H1 (cell line): ENCODE measurements around the gene IGFBP4. TPM values are rescaled to one million over a fixed set of nuclear protein-coding genes. Genes with fewer than 3 reads are reported as not detected.

Source experiments
- polyA plus RNA-seq, 7 experiments: library from polyadenylated mRNA; depleted of rRNA in 3 of 7; stranded (reverse) in 5 of 7; unstranded in 2 of 7; fragments of >200 nt in 5 of 7; fragments of 200-250 nt in 2 of 7; gene quantifications; 1 replicate in 5 of 7; 2 replicates in 1 of 7; 4 replicates in 1 of 7; pipeline versions ENCODE4 v1.2.1 to v1.2.3, GENCODE V29; 2011 to 2013; ENCODE audit warnings: missing spikeins in 2 of 7, mixed read lengths in 2 of 7
- total RNA-seq: library from RNA; stranded (reverse); fragmentation: NEBNext Ultra II Directional; extraction: Animal tissue kit (Norgen Biotek cat#: 25700); gene quantifications from 2 replicates; pipeline ENCODE4 v1.2.1, GENCODE V29; 2021
- TF ChIP-seq, protein P1 (sequence below): fragments of 300-600 bp; sonication (generic); IDR thresholded peaks from 2 replicates; pipeline ENCODE4 v1.7.1; 2012; ENCODE audit warnings: low read length, moderate library complexity, mild to moderate bottlenecking, inconsistent platforms; ENCODE audit not compliant: insufficient replicate concordance
- TF ChIP-seq, protein P2 (sequence below): IDR thresholded peaks from 2 replicates; pipeline ENCODE4 v1.6.1; 2012; ENCODE audit warnings: low read length, inconsistent platforms

The IGFBP4 gene
- total and polyA plus RNA-seq, 2 of the 8 experiments (the other 6 are each of a cell fraction or from before 2014, with no cell fraction given) = 85.5 to 105 TPM

DNA sequence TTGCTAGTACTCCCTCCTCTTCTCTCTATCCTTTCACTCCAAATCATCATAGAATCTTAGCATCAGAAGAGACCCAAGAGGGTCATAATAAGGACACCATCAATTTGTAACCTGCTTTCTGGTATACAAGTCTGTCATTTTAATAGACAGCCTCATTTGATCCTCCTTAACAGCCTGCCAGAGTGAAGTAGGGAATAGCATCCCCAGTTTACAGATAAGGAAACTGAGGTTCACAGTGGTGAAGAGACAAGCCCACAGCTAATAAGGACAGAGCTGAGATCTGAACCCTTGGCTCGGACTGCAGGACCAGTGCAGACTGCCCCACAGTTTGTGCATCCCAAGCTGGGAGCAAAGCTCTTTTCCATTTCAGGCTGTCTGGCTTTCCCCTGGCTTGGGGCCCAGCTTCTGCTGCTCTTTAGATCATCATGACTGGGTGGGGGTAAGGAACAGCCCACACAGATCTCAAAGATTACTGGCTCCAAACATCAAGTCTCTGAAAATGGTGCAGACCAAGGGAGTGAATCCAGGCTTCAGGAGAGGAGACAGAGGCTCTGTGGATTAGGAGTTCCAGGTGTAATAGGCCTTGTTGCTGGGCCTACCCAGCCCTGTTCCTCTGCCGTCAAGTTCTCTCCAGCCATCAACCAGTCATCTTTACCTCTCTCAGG, 10.3 kb upstream of the IGFBP4 start (continued):
- TF ChIP-seq, protein P1, sequence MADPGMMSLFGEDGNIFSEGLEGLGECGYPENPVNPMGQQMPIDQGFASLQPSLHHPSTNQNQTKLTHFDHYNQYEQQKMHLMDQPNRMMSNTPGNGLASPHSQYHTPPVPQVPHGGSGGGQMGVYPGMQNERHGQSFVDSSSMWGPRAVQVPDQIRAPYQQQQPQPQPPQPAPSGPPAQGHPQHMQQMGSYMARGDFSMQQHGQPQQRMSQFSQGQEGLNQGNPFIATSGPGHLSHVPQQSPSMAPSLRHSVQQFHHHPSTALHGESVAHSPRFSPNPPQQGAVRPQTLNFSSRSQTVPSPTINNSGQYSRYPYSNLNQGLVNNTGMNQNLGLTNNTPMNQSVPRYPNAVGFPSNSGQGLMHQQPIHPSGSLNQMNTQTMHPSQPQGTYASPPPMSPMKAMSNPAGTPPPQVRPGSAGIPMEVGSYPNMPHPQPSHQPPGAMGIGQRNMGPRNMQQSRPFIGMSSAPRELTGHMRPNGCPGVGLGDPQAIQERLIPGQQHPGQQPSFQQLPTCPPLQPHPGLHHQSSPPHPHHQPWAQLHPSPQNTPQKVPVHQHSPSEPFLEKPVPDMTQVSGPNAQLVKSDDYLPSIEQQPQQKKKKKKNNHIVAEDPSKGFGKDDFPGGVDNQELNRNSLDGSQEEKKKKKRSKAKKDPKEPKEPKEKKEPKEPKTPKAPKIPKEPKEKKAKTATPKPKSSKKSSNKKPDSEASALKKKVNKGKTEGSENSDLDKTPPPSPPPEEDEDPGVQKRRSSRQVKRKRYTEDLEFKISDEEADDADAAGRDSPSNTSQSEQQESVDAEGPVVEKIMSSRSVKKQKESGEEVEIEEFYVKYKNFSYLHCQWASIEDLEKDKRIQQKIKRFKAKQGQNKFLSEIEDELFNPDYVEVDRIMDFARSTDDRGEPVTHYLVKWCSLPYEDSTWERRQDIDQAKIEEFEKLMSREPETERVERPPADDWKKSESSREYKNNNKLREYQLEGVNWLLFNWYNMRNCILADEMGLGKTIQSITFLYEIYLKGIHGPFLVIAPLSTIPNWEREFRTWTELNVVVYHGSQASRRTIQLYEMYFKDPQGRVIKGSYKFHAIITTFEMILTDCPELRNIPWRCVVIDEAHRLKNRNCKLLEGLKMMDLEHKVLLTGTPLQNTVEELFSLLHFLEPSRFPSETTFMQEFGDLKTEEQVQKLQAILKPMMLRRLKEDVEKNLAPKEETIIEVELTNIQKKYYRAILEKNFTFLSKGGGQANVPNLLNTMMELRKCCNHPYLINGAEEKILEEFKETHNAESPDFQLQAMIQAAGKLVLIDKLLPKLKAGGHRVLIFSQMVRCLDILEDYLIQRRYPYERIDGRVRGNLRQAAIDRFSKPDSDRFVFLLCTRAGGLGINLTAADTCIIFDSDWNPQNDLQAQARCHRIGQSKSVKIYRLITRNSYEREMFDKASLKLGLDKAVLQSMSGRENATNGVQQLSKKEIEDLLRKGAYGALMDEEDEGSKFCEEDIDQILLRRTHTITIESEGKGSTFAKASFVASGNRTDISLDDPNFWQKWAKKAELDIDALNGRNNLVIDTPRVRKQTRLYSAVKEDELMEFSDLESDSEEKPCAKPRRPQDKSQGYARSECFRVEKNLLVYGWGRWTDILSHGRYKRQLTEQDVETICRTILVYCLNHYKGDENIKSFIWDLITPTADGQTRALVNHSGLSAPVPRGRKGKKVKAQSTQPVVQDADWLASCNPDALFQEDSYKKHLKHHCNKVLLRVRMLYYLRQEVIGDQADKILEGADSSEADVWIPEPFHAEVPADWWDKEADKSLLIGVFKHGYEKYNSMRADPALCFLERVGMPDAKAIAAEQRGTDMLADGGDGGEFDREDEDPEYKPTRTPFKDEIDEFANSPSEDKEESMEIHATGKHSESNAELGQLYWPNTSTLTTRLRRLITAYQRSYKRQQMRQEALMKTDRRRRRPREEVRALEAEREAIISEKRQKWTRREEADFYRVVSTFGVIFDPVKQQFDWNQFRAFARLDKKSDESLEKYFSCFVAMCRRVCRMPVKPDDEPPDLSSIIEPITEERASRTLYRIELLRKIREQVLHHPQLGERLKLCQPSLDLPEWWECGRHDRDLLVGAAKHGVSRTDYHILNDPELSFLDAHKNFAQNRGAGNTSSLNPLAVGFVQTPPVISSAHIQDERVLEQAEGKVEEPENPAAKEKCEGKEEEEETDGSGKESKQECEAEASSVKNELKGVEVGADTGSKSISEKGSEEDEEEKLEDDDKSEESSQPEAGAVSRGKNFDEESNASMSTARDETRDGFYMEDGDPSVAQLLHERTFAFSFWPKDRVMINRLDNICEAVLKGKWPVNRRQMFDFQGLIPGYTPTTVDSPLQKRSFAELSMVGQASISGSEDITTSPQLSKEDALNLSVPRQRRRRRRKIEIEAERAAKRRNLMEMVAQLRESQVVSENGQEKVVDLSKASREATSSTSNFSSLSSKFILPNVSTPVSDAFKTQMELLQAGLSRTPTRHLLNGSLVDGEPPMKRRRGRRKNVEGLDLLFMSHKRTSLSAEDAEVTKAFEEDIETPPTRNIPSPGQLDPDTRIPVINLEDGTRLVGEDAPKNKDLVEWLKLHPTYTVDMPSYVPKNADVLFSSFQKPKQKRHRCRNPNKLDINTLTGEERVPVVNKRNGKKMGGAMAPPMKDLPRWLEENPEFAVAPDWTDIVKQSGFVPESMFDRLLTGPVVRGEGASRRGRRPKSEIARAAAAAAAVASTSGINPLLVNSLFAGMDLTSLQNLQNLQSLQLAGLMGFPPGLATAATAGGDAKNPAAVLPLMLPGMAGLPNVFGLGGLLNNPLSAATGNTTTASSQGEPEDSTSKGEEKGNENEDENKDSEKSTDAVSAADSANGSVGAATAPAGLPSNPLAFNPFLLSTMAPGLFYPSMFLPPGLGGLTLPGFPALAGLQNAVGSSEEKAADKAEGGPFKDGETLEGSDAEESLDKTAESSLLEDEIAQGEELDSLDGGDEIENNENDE = no peak
- TF ChIP-seq, protein P2, sequence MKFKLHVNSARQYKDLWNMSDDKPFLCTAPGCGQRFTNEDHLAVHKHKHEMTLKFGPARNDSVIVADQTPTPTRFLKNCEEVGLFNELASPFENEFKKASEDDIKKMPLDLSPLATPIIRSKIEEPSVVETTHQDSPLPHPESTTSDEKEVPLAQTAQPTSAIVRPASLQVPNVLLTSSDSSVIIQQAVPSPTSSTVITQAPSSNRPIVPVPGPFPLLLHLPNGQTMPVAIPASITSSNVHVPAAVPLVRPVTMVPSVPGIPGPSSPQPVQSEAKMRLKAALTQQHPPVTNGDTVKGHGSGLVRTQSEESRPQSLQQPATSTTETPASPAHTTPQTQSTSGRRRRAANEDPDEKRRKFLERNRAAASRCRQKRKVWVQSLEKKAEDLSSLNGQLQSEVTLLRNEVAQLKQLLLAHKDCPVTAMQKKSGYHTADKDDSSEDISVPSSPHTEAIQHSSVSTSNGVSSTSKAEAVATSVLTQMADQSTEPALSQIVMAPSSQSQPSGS = no peak
